HepG2 (cell line): ENCODE data around the gene HNF1B.

Experiments used
- JUND ChIP-seq: sonication (generic); formaldehyde crosslinking; IDR thresholded peaks from 2 replicates; pipeline ENCODE4 v1.8.0; 2022; ENCODE audit warnings: mild to moderate bottlenecking, missing genetic modification reagents
- SIN3A ChIP-seq: IDR thresholded peaks from 2 replicates; pipeline ENCODE4 v1.6.1; 2011; ENCODE audit warnings: low read depth, mild to moderate bottlenecking, control low read depth, low read length, borderline replicate concordance
- ZFP36L2 ChIP-seq: sonication (generic); formaldehyde crosslinking; IDR thresholded peaks from 2 replicates; pipeline ENCODE4 v1.4.0; 2020; ENCODE audit warnings: missing genetic modification reagents
- ZNF660 ChIP-seq: sonication (generic); formaldehyde crosslinking; IDR thresholded peaks from 2 replicates; pipeline ENCODE4 v1.5.1; 2020; ENCODE audit warnings: mild to moderate bottlenecking, low read depth, missing genetic modification reagents, borderline replicate concordance
- ZSCAN12 ChIP-seq: sonication (generic); formaldehyde crosslinking; IDR thresholded peaks from 2 replicates; pipeline ENCODE4 v1.9.0; 2021; ENCODE audit warnings: mild to moderate bottlenecking, missing genetic modification reagents
- TF ChIP-seq, protein P1 (sequence below): sonication (generic); formaldehyde crosslinking; IDR thresholded peaks from 2 replicates; pipeline ENCODE4 v1.4.0; 2020; ENCODE audit warnings: missing genetic modification reagents
- TF ChIP-seq, protein P2 (sequence below): sonication (generic); formaldehyde crosslinking; IDR thresholded peaks from 2 replicates; pipeline ENCODE4 v1.5.0; 2020; ENCODE audit warnings: mild to moderate bottlenecking, missing genetic modification reagents, moderate library complexity
- TF ChIP-seq, protein P3 (sequence below), 2 experiments: IDR thresholded peaks; 2 replicates each; pipeline ENCODE4 v1.6.1; 2011 to 2012; ENCODE audit warnings: low read length in 2 of 2, borderline replicate concordance in 1 of 2, low read depth in 1 of 2, mild to moderate bottlenecking in 1 of 2, moderate library complexity in 1 of 2
- TF ChIP-seq, protein P4 (sequence below): sonication (generic); formaldehyde crosslinking; IDR thresholded peaks from 2 replicates; pipeline ENCODE4 v1.5.0; 2020; ENCODE audit warnings: mild to moderate bottlenecking, low read depth, missing genetic modification reagents, borderline replicate concordance
- TF ChIP-seq, protein P5 (sequence below): sonication (generic); formaldehyde crosslinking; conservative IDR thresholded peaks from 2 replicates; pipeline ENCODE4 v1.4.0; 2020; ENCODE audit warnings: missing genetic modification reagents

DNA sequence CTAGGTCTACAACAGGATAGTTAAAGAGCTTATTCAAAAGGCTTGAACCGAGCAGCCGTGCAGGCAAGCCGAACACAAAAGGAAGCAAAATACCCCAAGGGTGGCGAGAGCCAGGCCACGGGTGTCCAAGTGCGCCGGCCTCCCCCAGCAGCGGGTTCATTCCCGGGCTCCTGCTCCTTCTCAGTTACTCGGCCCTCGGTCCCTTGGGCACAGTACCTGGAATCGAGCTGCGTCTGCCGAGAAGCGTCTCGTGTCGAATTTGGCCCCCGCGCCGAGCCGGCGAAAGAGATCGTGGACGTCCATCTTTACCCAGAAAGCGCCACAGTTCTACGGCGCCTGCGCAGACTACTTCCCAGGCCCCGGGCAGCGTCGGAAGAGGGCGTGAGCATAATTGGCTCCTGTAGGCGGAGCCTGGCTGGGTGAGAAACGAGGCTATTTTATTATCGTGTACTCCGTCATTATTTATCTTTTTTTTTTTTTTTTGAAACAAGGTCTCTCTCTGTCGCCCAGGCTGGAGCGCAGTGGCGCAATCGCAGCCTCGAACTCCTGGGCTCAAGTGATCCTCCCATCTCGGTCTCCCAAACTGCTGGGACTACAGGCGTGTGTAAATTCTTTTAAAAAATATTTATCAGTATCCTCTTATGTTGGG is 101.6 kb downstream of the HNF1B start, which contains the start of gene DDX52:
- TF ChIP-seq, protein P1, sequence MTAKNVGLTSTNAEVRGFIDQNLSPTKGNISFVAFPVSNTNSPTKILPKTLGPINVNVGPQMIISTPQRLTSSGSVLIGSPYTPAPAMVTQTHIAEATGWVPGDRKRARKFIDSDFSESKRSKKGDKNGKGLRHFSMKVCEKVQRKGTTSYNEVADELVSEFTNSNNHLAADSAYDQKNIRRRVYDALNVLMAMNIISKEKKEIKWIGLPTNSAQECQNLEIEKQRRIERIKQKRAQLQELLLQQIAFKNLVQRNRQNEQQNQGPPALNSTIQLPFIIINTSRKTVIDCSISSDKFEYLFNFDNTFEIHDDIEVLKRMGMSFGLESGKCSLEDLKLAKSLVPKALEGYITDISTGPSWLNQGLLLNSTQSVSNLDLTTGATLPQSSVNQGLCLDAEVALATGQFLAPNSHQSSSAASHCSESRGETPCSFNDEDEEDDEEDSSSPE (CRISPR knock-in tag), result peak; percentile 25; the same call in 1 of the 2 replicates
- TF ChIP-seq, protein P2, sequence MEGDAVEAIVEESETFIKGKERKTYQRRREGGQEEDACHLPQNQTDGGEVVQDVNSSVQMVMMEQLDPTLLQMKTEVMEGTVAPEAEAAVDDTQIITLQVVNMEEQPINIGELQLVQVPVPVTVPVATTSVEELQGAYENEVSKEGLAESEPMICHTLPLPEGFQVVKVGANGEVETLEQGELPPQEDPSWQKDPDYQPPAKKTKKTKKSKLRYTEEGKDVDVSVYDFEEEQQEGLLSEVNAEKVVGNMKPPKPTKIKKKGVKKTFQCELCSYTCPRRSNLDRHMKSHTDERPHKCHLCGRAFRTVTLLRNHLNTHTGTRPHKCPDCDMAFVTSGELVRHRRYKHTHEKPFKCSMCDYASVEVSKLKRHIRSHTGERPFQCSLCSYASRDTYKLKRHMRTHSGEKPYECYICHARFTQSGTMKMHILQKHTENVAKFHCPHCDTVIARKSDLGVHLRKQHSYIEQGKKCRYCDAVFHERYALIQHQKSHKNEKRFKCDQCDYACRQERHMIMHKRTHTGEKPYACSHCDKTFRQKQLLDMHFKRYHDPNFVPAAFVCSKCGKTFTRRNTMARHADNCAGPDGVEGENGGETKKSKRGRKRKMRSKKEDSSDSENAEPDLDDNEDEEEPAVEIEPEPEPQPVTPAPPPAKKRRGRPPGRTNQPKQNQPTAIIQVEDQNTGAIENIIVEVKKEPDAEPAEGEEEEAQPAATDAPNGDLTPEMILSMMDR (CRISPR knock-in tag), result peak; percentile 45
- TF ChIP-seq JUND (CRISPR knock-in tag) (no peak), ZFP36L2 (CRISPR knock-in tag) (no peak), SIN3A (0 out of 2 replicates have a peak, but pooled peaks have one; percentile 63), ZNF660 (no peak), ZSCAN12 (CRISPR knock-in tag) (no peak)
- TF ChIP-seq, protein P3, sequence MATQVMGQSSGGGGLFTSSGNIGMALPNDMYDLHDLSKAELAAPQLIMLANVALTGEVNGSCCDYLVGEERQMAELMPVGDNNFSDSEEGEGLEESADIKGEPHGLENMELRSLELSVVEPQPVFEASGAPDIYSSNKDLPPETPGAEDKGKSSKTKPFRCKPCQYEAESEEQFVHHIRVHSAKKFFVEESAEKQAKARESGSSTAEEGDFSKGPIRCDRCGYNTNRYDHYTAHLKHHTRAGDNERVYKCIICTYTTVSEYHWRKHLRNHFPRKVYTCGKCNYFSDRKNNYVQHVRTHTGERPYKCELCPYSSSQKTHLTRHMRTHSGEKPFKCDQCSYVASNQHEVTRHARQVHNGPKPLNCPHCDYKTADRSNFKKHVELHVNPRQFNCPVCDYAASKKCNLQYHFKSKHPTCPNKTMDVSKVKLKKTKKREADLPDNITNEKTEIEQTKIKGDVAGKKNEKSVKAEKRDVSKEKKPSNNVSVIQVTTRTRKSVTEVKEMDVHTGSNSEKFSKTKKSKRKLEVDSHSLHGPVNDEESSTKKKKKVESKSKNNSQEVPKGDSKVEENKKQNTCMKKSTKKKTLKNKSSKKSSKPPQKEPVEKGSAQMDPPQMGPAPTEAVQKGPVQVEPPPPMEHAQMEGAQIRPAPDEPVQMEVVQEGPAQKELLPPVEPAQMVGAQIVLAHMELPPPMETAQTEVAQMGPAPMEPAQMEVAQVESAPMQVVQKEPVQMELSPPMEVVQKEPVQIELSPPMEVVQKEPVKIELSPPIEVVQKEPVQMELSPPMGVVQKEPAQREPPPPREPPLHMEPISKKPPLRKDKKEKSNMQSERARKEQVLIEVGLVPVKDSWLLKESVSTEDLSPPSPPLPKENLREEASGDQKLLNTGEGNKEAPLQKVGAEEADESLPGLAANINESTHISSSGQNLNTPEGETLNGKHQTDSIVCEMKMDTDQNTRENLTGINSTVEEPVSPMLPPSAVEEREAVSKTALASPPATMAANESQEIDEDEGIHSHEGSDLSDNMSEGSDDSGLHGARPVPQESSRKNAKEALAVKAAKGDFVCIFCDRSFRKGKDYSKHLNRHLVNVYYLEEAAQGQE (IDR thresholded peaks at IDR 0.05; ENCODE audit: borderline replicate concordance in 1 of 2, low read depth in 1 of 2, low read length in 2 of 2), result no peak; a peak in 1 of 4 replicates
- TF ChIP-seq, protein P4, sequence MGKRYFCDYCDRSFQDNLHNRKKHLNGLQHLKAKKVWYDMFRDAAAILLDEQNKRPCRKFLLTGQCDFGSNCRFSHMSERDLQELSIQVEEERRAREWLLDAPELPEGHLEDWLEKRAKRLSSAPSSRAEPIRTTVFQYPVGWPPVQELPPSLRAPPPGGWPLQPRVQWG (CRISPR knock-in tag), result no peak
- TF ChIP-seq, protein P5, sequence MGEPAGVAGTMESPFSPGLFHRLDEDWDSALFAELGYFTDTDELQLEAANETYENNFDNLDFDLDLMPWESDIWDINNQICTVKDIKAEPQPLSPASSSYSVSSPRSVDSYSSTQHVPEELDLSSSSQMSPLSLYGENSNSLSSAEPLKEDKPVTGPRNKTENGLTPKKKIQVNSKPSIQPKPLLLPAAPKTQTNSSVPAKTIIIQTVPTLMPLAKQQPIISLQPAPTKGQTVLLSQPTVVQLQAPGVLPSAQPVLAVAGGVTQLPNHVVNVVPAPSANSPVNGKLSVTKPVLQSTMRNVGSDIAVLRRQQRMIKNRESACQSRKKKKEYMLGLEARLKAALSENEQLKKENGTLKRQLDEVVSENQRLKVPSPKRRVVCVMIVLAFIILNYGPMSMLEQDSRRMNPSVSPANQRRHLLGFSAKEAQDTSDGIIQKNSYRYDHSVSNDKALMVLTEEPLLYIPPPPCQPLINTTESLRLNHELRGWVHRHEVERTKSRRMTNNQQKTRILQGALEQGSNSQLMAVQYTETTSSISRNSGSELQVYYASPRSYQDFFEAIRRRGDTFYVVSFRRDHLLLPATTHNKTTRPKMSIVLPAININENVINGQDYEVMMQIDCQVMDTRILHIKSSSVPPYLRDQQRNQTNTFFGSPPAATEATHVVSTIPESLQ (CRISPR knock-in tag), result no peak
